GM18861 (cell line): ENCODE data around the gene CYP51A1.
"Not testable (repeated sequence)": the region's sequence is repeated elsewhere in the genome, so short reads cannot be mapped to it uniquely, and the experiment has no call there.

Experiments
- ATAC-seq: cut with Tn5 transposase; IDR thresholded peaks from one replicate; pipeline ENCODE4 v1.9.1; 2021; ENCODE audit not compliant: unreplicated experiment

CYP51A1 gene

DNA sequence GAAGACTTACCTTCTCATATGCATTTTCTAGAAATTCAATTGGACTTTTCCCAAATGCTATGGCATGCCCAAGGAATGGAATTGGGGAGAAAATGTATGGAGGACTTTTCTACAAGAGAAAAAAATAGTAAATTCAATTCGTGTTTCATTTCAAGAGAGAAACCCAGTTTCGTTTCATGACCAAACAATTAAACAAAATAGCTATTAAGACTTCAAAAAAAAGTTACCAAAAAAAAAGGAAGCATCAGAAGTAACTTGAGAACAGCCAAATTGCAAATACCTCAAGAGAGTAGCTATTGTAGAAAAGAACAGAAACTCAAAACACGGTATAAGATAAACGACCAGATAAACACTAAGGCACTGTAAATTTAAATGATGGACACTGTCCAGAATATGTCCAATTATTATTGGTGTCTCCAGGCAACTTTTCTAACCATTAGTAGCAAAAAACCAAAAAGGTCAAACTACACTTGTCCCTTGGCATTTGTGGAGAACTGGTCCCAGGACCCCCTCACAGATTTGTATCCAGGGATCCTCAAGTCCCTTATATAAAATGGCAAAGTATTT, 2.4 kb downstream of the CYP51A1 start:
- ATAC-seq: no peak

DNA sequence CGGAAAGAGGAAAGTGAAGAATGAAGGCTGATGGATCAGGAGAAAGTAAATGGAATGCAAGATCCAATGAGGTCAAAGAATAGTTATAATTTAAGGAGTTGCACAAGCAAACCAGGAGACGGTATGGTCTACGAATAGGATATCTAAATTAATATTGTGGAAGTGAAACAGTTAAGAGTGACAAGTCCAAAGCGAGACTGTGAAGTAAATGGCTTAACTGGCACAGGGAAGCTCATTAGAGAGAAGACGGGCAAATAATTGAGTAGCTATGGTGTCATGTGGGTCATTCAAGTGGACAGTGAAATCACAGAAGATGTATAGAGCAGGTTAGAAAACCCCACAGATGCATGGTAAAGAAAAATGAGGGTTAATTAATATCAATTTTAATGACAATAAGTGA, 3.2 kb downstream of the CYP51A1 start:
- ATAC-seq: no peak

DNA sequence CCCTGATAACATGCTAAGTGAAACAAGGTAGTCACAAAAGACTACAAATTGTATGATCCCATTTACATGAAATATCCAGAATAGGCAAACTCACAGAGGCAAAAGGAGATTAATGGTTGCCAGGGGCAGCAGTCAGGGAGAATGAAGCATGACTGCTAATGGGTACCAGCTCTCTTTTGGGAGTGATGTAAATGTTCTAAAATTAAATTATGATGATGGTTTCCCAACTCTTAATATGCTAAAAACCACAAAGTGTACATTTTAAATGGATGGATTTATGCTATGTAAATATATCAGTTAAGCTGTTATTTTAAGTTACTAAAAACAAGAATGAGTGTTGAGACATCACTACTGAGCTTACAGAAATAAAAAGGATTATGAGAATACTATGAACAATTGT, 12.6 kb downstream of the CYP51A1 start:
- no peak for ATAC-seq

DNA sequence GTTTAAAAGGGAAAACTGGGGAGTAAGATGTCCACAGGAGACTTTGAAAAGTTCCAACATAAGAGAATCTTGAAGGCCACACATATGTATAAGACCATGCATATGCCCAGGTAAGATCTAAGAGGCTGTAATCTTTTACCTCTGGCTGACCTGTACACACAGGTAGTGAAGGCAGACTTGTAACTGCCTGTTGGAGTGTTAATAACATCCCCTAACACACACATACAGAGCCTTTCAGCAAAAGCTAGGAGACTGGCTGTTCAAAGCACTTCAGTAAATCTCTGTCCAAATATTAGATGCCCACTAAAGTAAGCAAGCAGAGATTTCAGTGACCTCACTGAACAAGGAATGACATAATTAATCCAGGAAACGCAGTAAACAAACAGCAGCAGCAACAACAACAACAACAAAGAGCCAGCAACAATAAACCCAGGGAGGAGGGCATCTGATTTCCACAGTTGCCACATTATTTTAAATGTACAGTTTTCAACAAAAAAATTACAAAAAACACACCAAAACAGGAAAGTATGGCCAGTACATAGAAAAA, 15.0 kb downstream of the CYP51A1 start:
- no peak for ATAC-seq

DNA sequence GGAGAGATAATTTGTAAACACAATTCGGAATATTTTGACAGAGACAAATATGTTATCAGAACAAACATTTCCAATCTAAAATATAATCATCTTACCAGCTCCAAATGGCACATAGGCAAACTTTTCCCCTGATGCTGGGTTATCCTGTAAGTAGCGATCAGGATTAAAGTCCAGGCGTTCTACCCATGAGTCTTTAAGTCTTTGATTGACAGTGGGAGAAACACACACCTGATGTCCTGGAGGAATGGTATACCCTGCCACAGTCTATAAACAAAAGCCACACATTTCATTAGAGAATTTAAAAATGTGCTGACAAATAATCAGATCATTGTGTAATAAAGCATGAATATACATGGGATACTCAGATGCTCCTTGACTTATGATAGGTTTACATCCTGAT, 17.3 kb downstream of the CYP51A1 start:
- no peak for ATAC-seq

DNA sequence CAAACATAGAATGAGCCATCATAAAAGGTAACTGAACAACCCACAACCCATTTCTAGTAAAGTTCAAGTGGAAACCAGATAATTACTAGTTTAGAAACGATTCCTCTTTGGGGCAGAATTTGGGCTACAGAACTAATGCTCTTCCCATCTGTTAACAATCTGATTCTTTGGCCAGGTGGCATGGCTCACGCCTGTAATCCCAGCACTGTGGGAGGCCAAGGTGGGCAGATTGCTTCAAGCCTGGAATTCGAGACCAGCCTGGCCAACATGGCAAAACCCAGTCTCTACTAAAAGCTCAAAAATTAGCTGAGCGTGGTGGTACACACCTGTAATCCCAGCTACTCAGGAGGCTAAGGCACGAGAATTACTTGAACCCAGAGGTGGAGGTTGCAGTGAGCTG, 18.5 kb downstream of the CYP51A1 start:
- ATAC-seq: no peak

DNA sequence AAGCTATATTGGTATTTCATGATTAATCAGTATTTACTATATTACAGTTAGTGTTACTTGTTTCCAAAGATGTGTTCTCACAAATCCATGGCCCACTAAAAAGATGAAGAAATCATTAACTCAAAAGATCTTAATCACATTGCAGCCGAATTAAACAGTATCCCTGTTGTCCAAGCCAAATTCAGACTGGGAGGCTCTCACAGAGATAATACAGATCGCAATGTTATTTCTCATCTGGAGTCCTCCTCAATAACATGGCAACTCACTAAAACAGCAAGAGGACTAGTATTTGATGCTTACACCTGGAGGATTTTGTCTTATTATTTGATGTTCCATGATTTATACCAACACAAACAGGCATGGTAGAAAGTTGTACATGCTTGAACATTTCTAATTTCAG, 23.4 kb downstream of the CYP51A1 start:
- no peak for ATAC-seq

DNA sequence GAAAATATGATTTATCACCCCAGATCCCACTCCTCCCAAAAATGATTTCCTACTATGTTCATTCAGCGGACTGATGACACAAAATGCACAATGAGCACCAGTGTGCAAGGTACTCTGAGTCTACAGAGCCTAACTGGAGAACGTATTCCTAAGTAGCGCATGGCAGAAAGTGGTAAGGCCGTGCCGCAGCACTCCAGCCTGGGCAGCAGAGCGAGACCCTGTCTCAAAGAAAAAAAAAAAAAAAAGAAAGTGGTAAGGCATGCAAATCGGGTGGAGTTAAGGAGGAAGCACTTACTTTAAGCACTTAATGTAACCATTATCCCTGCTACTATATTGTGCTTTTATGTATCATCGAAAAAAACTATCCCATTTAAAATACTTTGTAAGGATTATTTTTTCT, 25.5 kb downstream of the CYP51A1 start:
- no peak for ATAC-seq

DNA sequence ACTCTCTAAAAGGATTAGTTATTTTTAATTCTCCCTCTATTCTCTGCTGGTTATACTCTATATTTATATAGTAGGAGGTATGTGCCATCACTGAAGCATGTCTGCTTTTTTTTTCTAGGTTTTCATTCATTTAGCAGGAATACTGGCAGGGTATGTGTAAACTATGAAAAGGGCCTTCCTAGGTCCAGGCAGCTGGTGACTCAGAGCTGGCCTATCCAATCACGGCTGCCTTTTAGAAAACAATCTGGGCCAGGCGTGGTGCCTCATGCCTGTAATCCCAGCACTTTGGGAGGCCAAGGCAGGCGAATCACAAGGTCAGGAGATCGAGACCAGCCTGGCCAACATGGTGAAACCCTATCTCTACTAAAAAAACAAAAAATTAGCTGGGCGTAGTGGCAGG, 31.4 kb downstream of the CYP51A1 start:
- not testable (repeated sequence) for ATAC-seq

DNA sequence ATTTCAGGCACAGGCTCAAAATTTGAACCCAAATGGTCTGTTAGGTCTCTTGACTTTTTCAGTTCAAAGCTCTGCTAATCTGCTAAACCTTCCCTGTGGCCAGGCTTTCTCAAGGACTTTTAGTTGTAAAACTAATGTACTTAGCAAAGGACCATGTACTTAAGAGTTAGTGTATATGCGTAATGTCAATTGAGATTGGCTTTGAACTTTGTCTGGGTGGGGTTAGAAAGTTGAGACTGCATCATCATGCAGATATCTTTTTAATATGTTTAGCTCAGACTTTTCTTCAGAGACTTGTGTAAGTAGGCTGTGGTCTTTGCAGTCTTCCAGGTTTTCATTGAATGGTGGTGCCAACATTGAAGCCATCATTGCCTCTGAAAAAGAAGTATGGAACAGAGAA, 33.7 kb downstream of the CYP51A1 start:
- no peak for ATAC-seq

DNA sequence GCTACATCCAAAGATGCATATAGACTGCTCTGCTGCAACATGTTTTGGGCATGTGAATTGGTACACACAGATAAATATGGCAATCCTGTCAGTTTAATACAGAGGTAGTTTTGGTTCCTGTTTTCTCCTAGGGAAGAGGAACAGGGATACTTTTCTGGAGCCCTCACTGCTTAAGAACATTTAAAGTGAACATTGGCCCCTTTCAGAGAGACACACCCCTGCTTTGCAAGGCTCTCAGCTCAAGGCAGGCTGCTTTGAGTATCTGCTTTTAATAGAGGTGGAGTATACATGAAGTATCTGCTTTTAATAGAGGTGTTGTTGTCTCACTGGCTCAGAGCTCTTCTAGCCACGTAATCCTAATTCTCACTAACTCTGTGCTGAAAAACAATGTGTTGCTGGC, 38.9 kb downstream of the CYP51A1 start:
- no peak for ATAC-seq

DNA sequence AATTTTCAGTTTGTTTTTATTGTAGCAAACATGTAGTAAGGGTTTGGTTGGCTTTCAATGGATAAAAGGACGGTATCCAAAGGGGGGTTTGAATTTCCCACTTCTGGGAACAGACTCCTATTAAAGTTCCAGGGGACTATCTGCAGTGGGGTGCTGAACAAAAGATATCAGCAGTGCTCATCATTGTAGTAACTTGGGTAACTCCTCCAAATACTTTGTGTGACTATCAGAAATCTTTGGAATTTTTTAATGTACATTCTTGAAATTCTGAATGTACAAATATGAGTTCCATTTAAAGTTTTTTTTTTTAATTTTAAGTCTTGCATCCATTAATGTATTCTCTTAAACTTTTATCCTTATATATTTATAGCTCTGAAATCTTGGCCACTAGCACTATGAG, 42.1 kb downstream of the CYP51A1 start:
- no peak for ATAC-seq

DNA sequence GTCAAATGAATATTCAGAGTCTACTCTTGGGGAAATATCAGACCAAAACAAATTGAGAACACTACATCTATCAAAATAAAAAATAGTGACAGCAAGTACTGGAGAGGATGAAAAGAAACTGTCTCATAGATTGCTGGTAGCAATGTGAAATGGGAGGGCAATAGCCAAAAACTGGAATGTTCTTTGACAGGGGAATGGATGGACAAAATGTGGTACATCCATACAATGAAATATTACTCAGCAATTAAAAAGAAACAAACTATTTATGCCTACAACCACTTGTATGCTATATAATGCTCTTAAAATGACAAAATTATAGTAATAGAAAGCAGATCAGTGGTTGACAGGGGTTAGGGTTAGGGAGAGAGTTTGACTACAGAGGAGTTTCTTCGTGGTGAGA, 46.0 kb downstream of the CYP51A1 start:
- ATAC-seq: no peak

DNA sequence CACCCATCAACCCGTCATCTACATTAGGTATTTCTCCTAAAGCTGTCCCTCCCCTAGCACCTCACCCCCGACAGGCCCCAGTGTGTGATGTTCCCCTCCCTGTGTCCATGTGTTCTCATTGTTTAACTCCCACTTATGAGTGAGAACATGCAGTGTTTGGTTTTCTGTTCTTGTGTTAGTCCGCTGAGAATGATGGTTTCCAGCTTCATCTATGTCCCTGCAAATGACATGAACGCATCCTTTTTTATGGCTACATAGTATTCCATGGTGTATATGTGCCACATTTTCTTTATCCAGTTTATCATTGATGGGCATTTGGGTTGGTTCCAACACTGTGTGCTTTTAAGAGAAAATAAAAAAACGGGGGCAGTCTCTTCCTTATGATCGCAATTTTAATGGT, 50.4 kb downstream of the CYP51A1 start:
- ATAC-seq: not testable (repeated sequence)

DNA sequence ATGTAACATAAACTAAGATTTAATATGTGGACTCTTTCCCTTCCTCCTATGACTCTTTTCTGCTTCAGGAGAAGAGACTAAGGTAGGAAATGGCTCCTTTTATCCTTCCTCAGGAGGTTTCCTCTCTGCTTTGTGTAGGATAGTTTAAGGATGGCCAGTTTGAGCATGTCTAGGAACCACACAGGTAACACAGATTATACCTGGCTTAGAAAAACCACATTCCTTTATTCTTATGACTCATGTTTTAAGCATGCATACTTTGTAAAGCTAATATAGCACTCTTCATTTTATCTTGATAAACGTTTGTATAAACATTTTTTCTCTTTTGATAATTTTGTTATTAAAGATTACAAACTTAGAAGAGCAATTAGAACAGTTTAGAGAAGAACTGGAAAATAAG, 57.8 kb downstream of the CYP51A1 start:
- peak; percentile 11 for ATAC-seq

DNA sequence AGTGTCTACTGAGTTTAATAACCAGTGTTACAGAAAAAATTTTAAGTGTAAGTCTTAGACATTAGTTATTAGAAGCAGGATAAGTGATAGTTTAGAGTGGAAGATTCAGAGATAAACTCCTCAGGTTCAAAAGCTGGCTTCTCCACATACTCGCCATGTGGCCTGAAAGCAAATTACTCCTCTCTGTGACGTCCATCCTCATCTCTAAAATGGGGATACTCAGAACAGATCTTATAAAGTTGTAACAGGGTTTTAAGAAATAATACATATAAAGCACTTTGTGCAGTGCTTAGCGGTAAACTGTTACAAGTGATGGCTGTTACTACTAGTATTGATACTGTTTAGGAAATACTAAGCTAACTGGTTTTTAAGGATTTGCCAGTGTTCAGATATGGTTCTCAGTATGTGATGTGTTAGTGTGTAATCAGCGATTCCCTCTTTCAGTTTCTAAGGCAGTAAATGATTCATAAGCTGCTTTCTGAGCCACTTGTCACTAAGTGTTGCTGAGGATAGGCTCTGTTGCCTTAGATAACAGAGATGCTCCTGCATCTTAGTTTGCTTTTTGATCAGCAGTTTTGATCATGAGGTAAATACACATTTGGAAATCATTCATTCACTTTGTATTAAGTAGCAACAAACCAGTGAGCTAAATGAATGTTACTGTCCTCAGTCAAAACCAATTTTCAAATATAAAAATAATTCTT, 58.7 kb downstream of the CYP51A1 start:
- peak; percentile 87 for ATAC-seq

DNA sequence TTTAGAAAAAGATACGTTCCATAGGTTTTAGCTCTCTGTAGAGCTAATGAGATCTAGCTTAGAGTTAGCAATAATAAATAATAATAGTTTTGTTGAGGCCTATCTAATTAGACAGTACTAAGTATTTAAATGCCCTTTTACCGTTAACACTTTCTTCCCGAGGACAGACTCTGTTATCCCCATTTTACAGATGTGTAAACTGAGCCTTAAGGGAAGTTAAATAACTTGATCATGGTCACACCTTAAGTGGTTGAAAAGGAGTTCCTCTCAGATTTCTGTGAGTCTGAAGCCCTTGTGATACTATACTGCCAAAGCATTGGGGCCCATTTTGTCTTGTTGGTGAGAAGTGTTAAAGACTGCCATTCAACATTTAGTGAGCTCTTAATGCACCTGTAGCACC, 61.6 kb downstream of the CYP51A1 start:
- ATAC-seq: no peak

DNA sequence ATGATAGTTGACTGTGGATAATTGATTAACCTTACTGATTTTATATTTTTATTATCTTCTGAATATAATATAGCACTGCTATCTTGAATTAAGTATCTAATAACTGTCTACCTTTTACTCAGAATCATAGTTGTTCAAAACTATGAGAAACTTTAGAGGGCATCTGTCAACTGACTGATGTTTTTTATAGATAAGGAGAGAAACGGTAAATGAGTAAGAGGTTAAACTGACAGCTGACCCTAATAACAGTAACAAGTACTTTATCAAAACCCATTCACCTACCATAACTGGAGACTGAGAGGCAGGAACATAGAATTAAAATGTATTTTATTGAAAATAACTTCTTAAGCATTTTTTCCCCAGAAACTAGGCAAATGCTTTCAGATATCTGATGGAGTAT, 62.2 kb downstream of the CYP51A1 start:
- ATAC-seq: no peak

DNA sequence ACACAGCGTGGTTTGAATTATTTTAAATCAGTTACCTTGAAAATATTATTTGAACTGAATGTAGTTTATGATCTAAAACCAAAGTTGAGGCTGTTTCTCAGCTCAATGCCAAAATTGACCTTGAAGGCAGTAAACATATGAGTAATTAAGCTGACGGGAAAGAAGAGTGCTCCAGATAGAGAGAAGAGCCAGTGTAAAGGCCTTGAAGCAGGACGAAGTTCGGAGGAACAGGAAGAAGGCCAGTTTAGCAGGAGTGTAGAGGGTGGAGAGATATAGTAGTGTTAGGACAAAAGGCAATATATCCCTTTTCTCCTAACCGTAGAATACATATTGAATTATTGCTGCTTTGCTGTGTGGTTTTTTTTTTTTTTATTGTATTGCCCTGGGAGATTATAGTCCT, 63.2 kb downstream of the CYP51A1 start:
- ATAC-seq: no peak

DNA sequence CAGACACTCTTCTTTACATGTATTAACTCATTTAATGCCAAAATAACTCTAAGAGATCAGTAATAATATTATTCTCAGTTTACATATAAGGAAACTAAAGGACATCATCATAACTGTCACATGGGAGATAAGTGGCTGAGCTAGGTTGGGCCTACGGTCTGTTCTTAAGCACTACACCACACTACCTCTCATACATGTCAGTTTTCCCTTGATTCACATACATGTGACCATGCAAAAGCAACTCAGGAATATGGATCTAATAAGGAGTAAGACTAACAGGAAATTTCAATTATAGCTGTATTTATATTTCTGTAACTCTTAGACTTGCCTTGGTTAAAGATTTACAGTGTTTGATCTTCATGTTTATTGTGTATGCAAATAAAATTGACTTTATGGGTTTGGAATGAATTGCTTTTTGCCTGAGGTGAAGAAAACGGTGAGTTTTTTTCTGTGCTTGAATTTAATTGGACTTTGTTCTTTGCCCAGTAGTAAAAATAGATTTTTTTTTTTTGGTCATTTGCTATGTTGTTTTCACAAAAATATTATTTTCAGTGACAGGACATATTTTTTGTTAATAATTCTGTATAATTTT, 69.7 kb downstream of the CYP51A1 start:
- no peak for ATAC-seq
